Airway epithelial cell (primary cell): ENCODE measurements around the gene LITAFD. TPM values are rescaled to one million over a fixed set of nuclear protein-coding genes. Genes with fewer than 3 reads are reported as not detected.

Experiments
- total RNA-seq: library from RNA; depleted of rRNA; stranded (reverse); fragments of >200 nt; gene quantifications from 2 replicates; pipeline ENCODE4 v1.2.3, GENCODE V29; 2015

LITAFD gene
- not detected in 2 replicates for total RNA-seq

GRCh38 chr16:8882041-8882617, at the start of gene LITAFD:
TSS of gene LITAFD (plus strand) at chr16:8882351. CDS start at chr16:8884356, 2,005 bp downstream.

GRCh38 chr16:8868416-8869211, 13.5 kb upstream of the LITAFD start, which contains the start of gene CARHSP1:
TSS of gene CARHSP1 (minus strand) at chr16:8869006. CDS start at chr16:8859328, 9,678 bp downstream.

Other genes with a start within 250 kb of the LITAFD start
- 5.9 and 9.3 TPM in 2 replicates for gene ABAT, start 207.7 kb upstream of the LITAFD start, total RNA-seq
- gene TMEM186, start 84.7 kb upstream of the LITAFD start, total RNA-seq: 10.1 and 11.4 TPM in 2 replicates
- gene PMM2, start 84.5 kb upstream of the LITAFD start, total RNA-seq: 36.5 and 36.7 TPM in 2 replicates
- gene CARHSP1, start 13.3 kb upstream of the LITAFD start, total RNA-seq: 95.3 and 105 TPM in 2 replicates
- 65.4 and 66.9 TPM in 2 replicates for gene USP7, start 81.6 kb downstream of the LITAFD start, total RNA-seq
- gene HAPSTR1, start 209.3 kb downstream of the LITAFD start, total RNA-seq: 39.2 and 45.3 TPM in 2 replicates